ENCODE results near the gene PRSS2.
"Not testable (repeated sequence)": the region's sequence is repeated elsewhere in the genome, so short reads cannot be mapped to it uniquely, and the experiment has no call there.

- TF ChIP-seq, protein P1, sequence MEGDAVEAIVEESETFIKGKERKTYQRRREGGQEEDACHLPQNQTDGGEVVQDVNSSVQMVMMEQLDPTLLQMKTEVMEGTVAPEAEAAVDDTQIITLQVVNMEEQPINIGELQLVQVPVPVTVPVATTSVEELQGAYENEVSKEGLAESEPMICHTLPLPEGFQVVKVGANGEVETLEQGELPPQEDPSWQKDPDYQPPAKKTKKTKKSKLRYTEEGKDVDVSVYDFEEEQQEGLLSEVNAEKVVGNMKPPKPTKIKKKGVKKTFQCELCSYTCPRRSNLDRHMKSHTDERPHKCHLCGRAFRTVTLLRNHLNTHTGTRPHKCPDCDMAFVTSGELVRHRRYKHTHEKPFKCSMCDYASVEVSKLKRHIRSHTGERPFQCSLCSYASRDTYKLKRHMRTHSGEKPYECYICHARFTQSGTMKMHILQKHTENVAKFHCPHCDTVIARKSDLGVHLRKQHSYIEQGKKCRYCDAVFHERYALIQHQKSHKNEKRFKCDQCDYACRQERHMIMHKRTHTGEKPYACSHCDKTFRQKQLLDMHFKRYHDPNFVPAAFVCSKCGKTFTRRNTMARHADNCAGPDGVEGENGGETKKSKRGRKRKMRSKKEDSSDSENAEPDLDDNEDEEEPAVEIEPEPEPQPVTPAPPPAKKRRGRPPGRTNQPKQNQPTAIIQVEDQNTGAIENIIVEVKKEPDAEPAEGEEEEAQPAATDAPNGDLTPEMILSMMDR (IDR thresholded peaks at IDR 0.05), result not testable (repeated sequence)
- TF ChIP-seq POLR2A (IDR thresholded peaks at IDR 0.05), result not testable (repeated sequence)
These were observed 1.9 kb upstream of the PRSS2 start for GRCh38 chr7:142768885-142769284.
